T-helper 2 cell treated with Interferon-gamma antibody and Interleukin-4, amounts not matched to agents 100 ng/mL and 5 ng/mL, for 36 hours (primary cell): ENCODE results near the gene NACAD. TPM values are rescaled to one million over a fixed set of nuclear protein-coding genes. Genes with fewer than 3 reads are reported as not detected.

Experiments used
- intact Hi-C: fragments of 100-400 bp; cut with micrococcal nuclease; formaldehyde crosslinking; loops from one replicate; pipeline ENCODE4 v1.15.1; 2023
- total RNA-seq: library from RNA; stranded (reverse); gene quantifications from 2 replicates; pipeline ENCODE4 v1.2.3, GENCODE V29; 2022

Gene NACAD, protein sequence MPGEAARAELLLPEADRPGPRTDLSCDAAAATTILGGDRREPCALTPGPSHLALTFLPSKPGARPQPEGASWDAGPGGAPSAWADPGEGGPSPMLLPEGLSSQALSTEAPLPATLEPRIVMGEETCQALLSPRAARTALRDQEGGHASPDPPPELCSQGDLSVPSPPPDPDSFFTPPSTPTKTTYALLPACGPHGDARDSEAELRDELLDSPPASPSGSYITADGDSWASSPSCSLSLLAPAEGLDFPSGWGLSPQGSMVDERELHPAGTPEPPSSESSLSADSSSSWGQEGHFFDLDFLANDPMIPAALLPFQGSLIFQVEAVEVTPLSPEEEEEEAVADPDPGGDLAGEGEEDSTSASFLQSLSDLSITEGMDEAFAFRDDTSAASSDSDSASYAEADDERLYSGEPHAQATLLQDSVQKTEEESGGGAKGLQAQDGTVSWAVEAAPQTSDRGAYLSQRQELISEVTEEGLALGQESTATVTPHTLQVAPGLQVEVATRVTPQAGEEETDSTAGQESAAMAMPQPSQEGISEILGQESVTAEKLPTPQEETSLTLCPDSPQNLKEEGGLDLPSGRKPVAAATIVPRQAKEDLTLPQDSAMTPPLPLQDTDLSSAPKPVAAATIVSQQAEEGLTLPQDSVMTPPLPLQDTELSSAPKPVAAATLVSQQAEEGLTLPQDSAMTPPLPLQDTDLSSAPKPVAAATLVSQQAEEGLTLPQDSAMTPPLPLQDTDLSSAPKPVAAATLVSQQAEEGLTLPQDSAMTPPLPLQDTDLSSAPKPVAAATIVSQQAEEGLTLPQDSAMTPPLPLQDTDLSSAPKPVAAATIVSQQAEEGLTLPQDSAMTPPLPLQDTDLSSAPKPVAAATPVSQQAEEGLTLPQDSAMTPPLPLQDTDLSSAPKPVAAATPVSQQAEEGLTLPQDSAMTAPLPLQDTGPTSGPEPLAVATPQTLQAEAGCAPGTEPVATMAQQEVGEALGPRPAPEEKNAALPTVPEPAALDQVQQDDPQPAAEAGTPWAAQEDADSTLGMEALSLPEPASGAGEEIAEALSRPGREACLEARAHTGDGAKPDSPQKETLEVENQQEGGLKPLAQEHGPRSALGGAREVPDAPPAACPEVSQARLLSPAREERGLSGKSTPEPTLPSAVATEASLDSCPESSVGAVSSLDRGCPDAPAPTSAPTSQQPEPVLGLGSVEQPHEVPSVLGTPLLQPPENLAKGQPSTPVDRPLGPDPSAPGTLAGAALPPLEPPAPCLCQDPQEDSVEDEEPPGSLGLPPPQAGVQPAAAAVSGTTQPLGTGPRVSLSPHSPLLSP (N-terminal part only)
- 0.02 TPM in 1 of 2 replicates, not detected in the other for total RNA-seq

- intact Hi-C loops = no loop called here
Measured at GRCh38 chr7:45088821-45089340, at the start of gene NACAD. TSS of gene NACAD (minus strand) at chr7:45088969. CDS start at chr7:45088894, 75 bp downstream.

GRCh38 chr7:45136106-45137060 is 47.6 kb upstream of the NACAD start:
- intact Hi-C loops = loop anchor here (2.0 to 5.0 kb wide), 6 partner anchors 26 to 548 kb away; partner anchors contain the start of genes MYO1G and TBRG4

- intact Hi-C loops = no loop called here
Measured at GRCh38 chr7:45133877-45134276, 45.1 kb upstream of the NACAD start.

DNA sequence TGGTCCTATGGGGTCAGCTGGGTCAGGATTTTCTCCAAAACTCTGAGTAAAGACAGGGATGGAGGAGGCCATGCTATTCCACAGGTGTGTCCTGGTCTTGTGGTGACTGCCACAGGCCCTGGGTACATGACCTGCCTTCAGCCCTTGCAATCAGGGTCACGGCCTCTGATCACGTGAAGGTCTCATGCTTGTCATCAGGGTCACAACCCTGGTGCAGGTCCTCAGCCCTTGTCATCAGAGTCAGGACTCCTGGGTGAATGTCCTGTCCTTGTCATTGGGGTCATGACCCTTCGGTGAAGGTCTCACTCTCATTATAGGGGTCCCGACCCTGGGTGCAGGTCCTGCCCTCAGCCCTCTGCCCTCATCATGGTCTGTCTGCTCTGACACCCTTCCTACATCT is 44.6 kb upstream of the NACAD start:
- intact Hi-C loops = no loop called here

- intact Hi-C loops = no loop called here
Measured at GRCh38 chr7:45132708-45133320, 44.0 kb upstream of the NACAD start.

- intact Hi-C loops = no loop called here
Measured at GRCh38 chr7:45131891-45132290, 43.1 kb upstream of the NACAD start.

- intact Hi-C loops = no loop called here
Measured at GRCh38 chr7:45130910-45131309, 42.1 kb upstream of the NACAD start.

DNA sequence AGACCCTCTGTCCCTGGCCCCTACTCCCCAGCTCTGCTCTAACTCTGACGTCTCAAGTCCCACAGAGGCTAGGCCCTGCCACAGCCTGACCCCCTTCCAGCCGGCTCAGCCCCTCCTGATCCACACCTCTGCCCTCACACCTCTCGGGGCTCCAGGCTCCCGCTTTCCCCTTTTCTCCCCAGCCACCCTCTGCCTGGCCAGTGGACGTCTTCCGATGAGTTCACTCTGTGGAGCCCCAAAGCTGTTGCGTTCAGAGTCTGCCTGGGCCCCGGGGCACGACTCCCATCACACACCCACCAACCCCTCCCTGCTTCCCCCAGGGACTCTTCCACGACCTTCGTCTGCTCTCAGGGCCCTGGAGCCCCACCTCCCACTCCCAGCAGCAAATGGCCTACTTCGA is 41.1 kb upstream of the NACAD start:
- intact Hi-C loops = no loop called here

DNA sequence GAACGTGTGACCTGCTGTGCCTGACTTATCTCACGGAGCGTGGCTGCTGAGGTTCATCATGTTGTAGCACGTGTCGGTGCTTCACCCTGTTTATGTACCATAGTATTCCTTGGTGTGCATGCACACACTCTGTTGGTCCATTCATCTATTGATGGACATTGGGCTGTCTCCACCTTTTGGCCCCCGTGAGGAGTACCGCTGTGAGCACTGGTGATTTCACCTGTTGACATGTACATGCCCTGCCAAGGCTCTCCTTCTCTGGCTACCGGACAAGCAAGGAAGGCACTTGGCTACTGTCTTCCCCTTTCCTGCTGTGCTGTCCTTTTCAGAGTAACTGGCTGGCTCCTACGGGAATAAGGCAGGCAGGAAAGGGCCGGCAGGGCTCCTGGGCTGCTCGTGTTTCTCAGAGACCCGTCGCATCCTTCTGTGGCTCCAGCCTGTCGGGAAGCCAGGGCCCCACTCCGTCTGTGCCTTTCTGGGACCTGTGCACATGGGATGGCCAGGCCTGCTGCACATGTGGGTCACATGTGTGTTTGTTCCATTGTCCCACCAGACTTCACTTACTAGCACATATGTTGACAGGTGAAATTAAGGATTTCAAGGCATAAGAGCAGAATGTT is 40.5 kb upstream of the NACAD start:
- intact Hi-C loops = no loop called here

DNA sequence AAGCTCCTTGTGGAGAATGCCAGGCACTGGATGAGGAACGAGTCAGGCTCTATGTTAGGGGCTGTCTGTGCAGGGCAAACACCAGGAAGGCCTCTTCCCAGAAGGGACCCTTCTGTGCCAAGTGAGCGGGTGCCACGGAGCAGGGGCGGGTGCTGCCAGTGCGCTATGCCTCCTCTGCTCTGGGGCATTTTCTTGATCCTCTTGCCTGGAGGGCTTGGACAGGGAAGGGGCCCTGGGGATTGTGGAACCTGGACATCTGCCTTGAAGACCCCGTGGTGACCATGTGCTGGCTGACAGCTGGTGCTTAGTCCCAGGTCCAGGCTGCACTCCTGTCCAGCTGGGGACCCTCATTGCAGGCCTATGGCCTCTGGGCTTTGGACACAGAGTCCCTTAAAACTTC is 38.2 kb upstream of the NACAD start:
- intact Hi-C loops = no loop called here

GRCh38 chr7:45126201-45126600 is 37.4 kb upstream of the NACAD start:
- intact Hi-C loops = no loop called here

- intact Hi-C loops = no loop called here
Measured at GRCh38 chr7:45125193-45125904, 36.6 kb upstream of the NACAD start.

DNA sequence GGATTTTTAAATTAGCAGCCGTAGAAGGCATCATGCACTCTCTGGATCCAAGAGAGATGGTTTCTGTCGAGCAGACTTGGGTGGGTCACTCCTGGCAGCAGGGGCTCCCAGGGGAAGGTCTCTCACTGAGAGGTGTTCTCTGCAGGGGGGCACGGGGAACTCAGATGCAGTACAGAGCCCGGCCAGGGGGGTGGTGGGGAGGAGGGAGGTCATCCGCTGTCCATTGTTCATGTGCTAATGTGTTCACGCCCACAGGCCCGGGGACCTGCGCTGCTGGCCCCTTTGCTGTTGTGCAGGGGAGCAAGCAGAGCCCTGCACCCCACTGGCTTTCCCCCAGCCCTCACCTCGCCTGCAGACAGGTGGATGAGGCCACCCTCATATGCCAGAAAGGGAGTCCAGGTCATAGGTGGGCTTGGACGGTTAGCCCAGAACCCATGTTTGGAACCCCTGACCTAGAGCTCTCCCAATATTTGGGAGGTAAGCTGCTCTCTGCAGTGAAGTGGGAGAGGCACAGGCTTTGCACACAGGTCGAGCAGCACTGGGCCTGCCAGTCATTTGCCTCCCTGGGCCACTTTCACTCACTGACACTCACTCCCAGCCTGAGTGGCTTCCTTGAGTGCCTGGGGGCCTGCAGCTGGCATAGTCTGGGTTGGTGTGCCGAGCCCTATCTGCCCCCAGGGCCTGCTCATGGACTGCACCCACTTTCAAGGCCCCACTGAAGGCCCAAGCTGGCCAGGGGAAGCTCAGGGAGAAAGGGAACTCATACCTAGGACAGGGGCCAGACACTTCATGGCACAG is 35.3 kb upstream of the NACAD start:
- intact Hi-C loops = no loop called here

DNA sequence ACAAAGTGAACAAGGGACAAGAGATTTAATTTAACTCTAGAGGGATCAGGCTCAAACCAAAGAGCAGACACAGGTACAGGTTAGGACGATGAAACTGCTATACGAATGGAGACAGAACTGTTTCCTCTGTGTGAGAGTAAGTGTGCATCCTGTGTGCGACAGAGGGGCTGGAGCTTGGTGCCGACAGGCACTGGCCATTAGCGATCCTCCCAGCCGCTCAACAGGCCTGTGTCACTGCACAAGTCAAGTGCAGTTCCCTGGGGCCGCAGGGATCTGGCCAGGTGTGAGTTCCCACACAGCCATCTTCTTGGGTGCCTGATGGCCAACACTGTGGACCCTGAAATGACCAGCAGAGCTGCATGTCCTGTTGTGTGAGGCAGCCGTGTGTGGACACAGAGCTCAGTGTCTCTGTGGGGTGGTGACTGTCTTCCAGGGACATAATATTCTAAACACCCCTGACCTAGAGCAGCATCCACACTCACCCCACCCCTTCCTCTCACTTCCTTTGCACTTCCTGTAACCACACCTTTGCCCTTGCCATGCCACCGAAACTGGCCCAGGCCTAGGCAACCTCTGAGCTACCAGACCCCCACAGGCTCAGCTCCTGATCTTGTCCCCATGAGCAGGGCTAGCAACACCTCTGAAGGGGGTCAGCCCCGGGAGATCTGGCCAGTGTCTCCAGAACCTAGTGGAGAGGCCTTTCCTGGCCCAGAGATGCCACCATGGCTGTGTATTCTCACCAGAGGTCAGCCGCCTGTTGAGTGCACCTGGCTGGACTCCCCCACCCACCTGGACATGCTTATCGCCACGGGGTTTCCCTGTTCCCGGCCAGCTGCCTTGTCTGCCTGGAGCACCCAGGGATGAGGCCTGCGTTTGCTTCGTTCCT is 34.4 kb upstream of the NACAD start:
- intact Hi-C loops = no loop called here

DNA sequence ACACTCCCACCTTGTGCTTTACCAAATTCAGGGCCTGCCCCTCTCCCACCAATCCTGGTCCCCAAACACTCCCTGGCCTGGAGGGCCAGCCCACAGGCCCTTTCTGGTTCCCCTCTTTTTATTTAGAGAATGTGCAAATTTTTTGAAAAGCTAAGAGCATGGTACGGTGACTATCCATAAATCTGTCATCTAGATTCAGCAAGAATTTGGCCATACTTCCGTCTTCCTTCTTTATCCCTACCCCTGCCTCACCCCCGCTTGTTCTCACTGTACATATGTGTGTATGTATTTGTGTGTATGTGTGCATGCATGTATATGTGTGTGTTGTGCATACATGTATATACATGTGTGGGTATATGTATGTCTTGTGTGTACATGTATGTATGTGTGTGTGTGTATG is 30.8 kb upstream of the NACAD start:
- intact Hi-C loops = no loop called here

DNA sequence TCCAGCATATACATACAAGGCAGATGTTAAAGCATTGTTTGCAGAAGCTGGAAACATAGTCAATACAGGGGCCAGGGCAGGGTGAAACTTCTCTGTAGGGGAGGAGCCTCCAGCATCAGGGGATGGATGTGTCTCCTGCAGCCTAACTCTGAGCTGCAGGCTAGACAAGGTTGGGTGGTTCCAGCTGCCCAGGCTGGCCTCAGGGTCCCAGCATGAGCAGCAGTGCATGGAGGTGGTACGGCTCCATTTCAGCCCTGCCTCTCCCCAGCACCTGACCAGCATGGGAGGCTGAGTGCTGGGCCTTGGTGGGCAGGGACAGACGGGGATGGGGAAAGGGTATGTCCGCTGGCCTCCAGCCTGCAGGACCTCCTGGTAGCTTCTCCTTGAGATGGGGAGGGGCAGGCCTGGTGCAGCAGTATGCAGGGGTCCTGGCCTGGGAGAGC is 30.1 kb upstream of the NACAD start:
- intact Hi-C loops = no loop called here

DNA sequence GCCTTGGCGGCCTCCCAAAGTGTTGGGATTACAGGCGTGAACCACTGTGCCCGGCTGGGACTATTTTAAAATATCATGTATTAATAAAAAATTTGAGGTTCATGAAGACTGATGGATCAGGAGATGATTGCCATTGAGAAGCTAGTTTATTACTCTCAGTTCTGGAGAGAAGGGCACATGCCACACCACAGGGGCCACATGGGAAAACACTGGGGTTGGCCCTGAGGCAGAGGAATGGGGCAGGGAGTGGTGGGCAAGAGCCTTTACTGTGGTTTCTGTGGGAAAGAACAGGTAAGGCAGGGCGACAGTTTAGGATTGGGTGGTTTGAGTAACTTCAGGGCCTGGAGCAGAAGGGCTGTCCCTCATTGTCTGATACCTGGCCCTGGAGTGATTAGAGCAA is 29.5 kb upstream of the NACAD start:
- intact Hi-C loops = no loop called here
